H9 (cell line): ENCODE results near the gene ATG9B. TPM values are rescaled to one million over a fixed set of nuclear protein-coding genes. Genes with fewer than 3 reads are reported as not detected.

ENCODE experiments used
- DNase-seq: peaks from one replicate; pipeline ENCODE4 v3.0.0-alpha.2; 2017
- H2AFZ ChIP-seq: one replicate; pipeline ENCODE4 v1.6.1; 2013; ENCODE audit warnings: mild to moderate bottlenecking, low read length, control low read depth, moderate library complexity
- H2AK5ac ChIP-seq: 2 replicates; pipeline ENCODE4 v1.6.1; 2013; ENCODE audit warnings: low read length, control low read depth, mixed read lengths; ENCODE audit not compliant: insufficient read length
- H2BK120ac ChIP-seq: one replicate; pipeline ENCODE4 v1.6.1; 2013; ENCODE audit warnings: low read depth, mild to moderate bottlenecking, low read length, control low read depth, inconsistent platforms; ENCODE audit not compliant: poor library complexity, severe bottlenecking
- H2BK12ac ChIP-seq: 2 replicates; pipeline ENCODE4 v1.6.1; 2013; ENCODE audit warnings: low read length, control low read depth, mixed read lengths, low read depth; ENCODE audit not compliant: insufficient read length
- H2BK15ac ChIP-seq: 2 replicates; pipeline ENCODE4 v1.6.1; 2013; ENCODE audit warnings: low read depth, low read length, control low read depth
- H2BK20ac ChIP-seq: one replicate; pipeline ENCODE4 v1.6.1; 2013; ENCODE audit warnings: low read depth, mild to moderate bottlenecking, low read length, control low read depth, inconsistent platforms; ENCODE audit not compliant: poor library complexity, severe bottlenecking
- H2BK5ac ChIP-seq: 2 replicates; pipeline ENCODE4 v1.6.1; 2013; ENCODE audit warnings: low read length, control low read depth, mixed read lengths; ENCODE audit not compliant: insufficient read length
- H3K14ac ChIP-seq: 2 replicates; pipeline ENCODE4 v1.6.1; 2013; ENCODE audit warnings: low read length, control low read depth; ENCODE audit not compliant: insufficient read depth
- H3K18ac ChIP-seq: 2 replicates; pipeline ENCODE4 v1.6.1; 2013; ENCODE audit warnings: low read depth, mild to moderate bottlenecking, mixed read lengths, low read length, control low read depth; ENCODE audit not compliant: insufficient read length
- H3K23ac ChIP-seq: 2 replicates; pipeline ENCODE4 v1.6.1; 2013; ENCODE audit warnings: low read length, control low read depth, mixed read lengths, low read depth; ENCODE audit not compliant: insufficient read length
- H3K23me2 ChIP-seq: 2 replicates; pipeline ENCODE4 v1.6.1; 2013; ENCODE audit warnings: low read depth, mild to moderate bottlenecking, mixed read lengths, low read length, control low read depth; ENCODE audit not compliant: insufficient read length, poor library complexity, severe bottlenecking
- H3K27ac ChIP-seq: 2 replicates; pipeline ENCODE4 v1.5.1; 2013; ENCODE audit warnings: low read length, control low read depth, mixed read lengths, low read depth; ENCODE audit not compliant: insufficient read length
- H3K27me3 ChIP-seq: 2 replicates; pipeline ENCODE4 v1.6.1; 2013; ENCODE audit warnings: low read length, control low read depth, inconsistent platforms; ENCODE audit not compliant: insufficient read depth
- H3K4ac ChIP-seq: 2 replicates; pipeline ENCODE4 v1.6.1; 2013; ENCODE audit warnings: low read depth, mild to moderate bottlenecking, control low read depth, inconsistent platforms, low read length, moderate library complexity
- H3K4me1 ChIP-seq: 2 replicates; pipeline ENCODE4 v1.6.1; 2013; ENCODE audit warnings: low read length, control low read depth, inconsistent platforms; ENCODE audit not compliant: insufficient read depth
- H3K4me2 ChIP-seq: 2 replicates; pipeline ENCODE4 v1.6.1; 2013; ENCODE audit warnings: low read length, control low read depth, mixed read lengths; ENCODE audit not compliant: insufficient read length, insufficient read depth
- H3K56ac ChIP-seq: 2 replicates; pipeline ENCODE4 v1.6.1; 2013; ENCODE audit warnings: low read depth, mild to moderate bottlenecking, mixed read lengths, low read length, control low read depth; ENCODE audit not compliant: insufficient read length
- H3K79me1 ChIP-seq: 2 replicates; pipeline ENCODE4 v1.6.1; 2013; ENCODE audit warnings: low read depth, mild to moderate bottlenecking, moderate library complexity, low read length, control low read depth, inconsistent platforms; ENCODE audit not compliant: insufficient read depth, poor library complexity, severe bottlenecking
- H3K79me2 ChIP-seq: 2 replicates; pipeline ENCODE4 v1.6.1; 2013; ENCODE audit warnings: low read length, control low read depth, inconsistent platforms; ENCODE audit not compliant: insufficient read depth
- H3K9ac ChIP-seq: 2 replicates; pipeline ENCODE4 v1.6.1; 2013; ENCODE audit warnings: low read length, control low read depth, mixed read lengths; ENCODE audit not compliant: insufficient read length; ENCODE audit errors: extremely low read depth
- H3K9me3 ChIP-seq: one replicate; pipeline ENCODE4 v1.6.1; 2013; ENCODE audit warnings: low read depth, low read length, inconsistent platforms; ENCODE audit not compliant: control insufficient read depth
- H3T11ph ChIP-seq: one replicate; pipeline ENCODE4 v1.6.1; 2013; ENCODE audit warnings: mild to moderate bottlenecking, low read length, control low read depth, inconsistent platforms
- H4K20me1 ChIP-seq: one replicate; pipeline ENCODE4 v1.6.1; 2013; ENCODE audit not compliant: control insufficient read depth, insufficient read length, insufficient read depth
- H4K5ac ChIP-seq: 2 replicates; pipeline ENCODE4 v1.6.1; 2013; ENCODE audit warnings: low read depth, mild to moderate bottlenecking, mixed read lengths, low read length, control low read depth; ENCODE audit not compliant: insufficient read length
- H4K8ac ChIP-seq: replicated peaks from 2 replicates; pipeline ENCODE4 v1.6.1; 2013; ENCODE audit warnings: low read length, control low read depth, mixed read lengths, low read depth; ENCODE audit not compliant: insufficient read length
- H4K91ac ChIP-seq: 2 replicates; pipeline ENCODE4 v1.6.1; 2013; ENCODE audit warnings: low read depth, mild to moderate bottlenecking, moderate library complexity, mixed read lengths, low read length, control low read depth; ENCODE audit not compliant: insufficient read length
- H3K27ac Mint-ChIP-seq, 3 experiments: 2 replicates in 2 of 3; 3 replicates in 1 of 3; pipeline ENCODE4 v1.8.0; 2020 to 2021; ENCODE audit warnings: mixed read lengths in 3 of 3, mild to moderate bottlenecking in 1 of 3, moderate library complexity in 1 of 3
- H3K27me3 Mint-ChIP-seq: 2 replicates; pipeline ENCODE4 v1.8.0; 2021; ENCODE audit warnings: low read depth, mild to moderate bottlenecking, moderate library complexity, mixed read lengths
- H3K36me3 Mint-ChIP-seq, 3 experiments: 2 replicates in 2 of 3; 3 replicates in 1 of 3; pipeline ENCODE4 v1.8.0; 2020 to 2021; ENCODE audit warnings: low read depth in 3 of 3, mixed read lengths in 3 of 3; ENCODE audit not compliant: insufficient read depth in 1 of 3
- H3K4me1 Mint-ChIP-seq, 2 experiments: 2 replicates each; pipeline ENCODE4 v1.8.0; 2020; ENCODE audit warnings: mixed read lengths in 2 of 2
- H3K4me3 Mint-ChIP-seq, 2 experiments: 2 replicates in 1 of 2; 3 replicates in 1 of 2; pipeline ENCODE4 v1.8.0; 2020 to 2021; ENCODE audit warnings: mild to moderate bottlenecking in 2 of 2, mixed read lengths in 2 of 2, moderate library complexity in 1 of 2
- H3K9me3 Mint-ChIP-seq, 2 experiments: 2 replicates in 1 of 2; 3 replicates in 1 of 2; pipeline ENCODE4 v1.8.0; 2020; ENCODE audit warnings: mild to moderate bottlenecking in 2 of 2, mixed read lengths in 2 of 2, moderate library complexity in 1 of 2
- WGBS: extraction: QIAGEN DNeasy Blood & Tissue Kit; methylation state at CpG from one replicate; pipeline ENCODE4 v1.1.7; 2013; ENCODE audit warnings: missing lambda C conversion rate, low lambda C conversion rate, mixed read lengths; ENCODE audit not compliant: insufficient read length; ENCODE audit errors: extremely low coverage; 5-methylcytosine and 5-hydroxymethylcytosine counted together
- total RNA-seq: library from RNA; stranded (reverse); gene quantifications from 2 replicates; pipeline ENCODE4 v1.2.1, GENCODE V29; 2021
- TF ChIP-seq, protein P1 (sequence below): fragments of 200-600 bp; sonication (generic); conservative IDR thresholded peaks from 3 replicates; pipeline ENCODE4 v1.8.0; 2021; ENCODE audit warnings: antibody characterized with exemption, mild to moderate bottlenecking

Gene ATG9B
- total RNA-seq, 1 experiment from 2014 or later: 1.5 TPM

DNA sequence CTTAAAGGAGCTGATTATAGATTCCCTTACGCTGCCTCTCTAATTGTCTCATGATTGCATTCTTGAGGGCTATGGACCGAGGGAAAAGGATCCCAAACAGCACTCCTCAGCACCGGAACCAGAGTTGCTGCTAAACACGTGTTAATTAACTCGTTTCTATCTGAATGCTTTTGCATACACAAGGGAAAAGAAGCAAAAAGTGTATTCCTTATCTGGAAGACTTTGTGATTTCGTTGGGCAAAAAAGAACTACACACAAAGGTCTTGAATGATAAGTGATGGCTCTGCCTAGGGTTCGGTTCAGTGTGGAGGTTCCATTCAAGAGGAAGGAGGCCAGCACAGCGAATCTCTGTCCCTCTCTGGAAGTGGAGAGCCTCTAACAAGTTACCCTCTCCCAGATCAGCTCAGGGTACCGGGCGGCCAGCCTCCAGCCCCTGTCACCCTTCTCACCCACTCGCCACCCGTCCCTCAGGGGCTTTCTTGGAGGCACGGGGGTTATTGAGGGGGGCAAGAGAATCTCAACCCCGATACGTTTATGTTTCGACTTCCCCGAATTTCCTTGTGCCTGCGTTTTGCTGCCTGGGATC lies 34.6 kb upstream of the ATG9B start:
- Mint-ChIP-seq H3K36me3 (peaks cover 0 to 12% (median under 1%) of the 10 kb centered on the region in 3 experiments; a peak in 5 of 7 replicates), H3K9me3 (no peaks in the 10 kb centered on the region; a peak in 1 of 5 replicates), H3K4me1 (peaks cover 40 to 52% of the 10 kb centered on the region in 2 experiments), H3K27ac (peak overlapping the region in 2 of 3 experiments; percentile 82 to 93; a peak in 3 of 7 replicates), H3K27me3 (peaks cover 22% of the 10 kb centered on the region), H3K4me3 (peak overlapping the region; percentile 78 to 91)
- Histone ChIP-seq H3K79me2 (no peaks in the 10 kb centered on the region), H4K20me1 (no peaks in the 10 kb centered on the region), H3K9ac (peak overlapping the region; percentile 52), H3K27ac (no peak overlapping the region), H2BK120ac (no peak overlapping the region), H3K4me1 (peaks cover 8% of the 10 kb centered on the region), H2BK20ac (no peak overlapping the region), H2BK12ac (no peak overlapping the region), H3K79me1 (no peaks in the 10 kb centered on the region), H3K4ac (no peak overlapping the region), H4K91ac (no peak overlapping the region), H4K8ac (no peak overlapping the region), H4K5ac (no peak overlapping the region), H3K18ac (no peak overlapping the region), H3K56ac (no peak overlapping the region), H3K23ac (no peak overlapping the region), H3K14ac (0 out of 2 replicates have a peak overlapping the region, but pooled peaks have one; percentile 37), H3K23me2 (peaks cover 41% of the 10 kb centered on the region), H3K9me3 (no peaks in the 10 kb centered on the region), H2AK5ac (no peak overlapping the region), H3K27me3 (no peaks in the 10 kb centered on the region; the same call in 1 of the 2 replicates), H3K4me2 (peak overlapping the region; percentile 58), H2BK5ac (no peak overlapping the region), H2AFZ (no peak overlapping the region), H3T11ph (no peak overlapping the region), H2BK15ac (no peak overlapping the region)
- WGBS: no CpG with 5 or more reads among the region's 18 CpGs
- DNase-seq: peak; percentile 48
- TF ChIP-seq, protein P1, sequence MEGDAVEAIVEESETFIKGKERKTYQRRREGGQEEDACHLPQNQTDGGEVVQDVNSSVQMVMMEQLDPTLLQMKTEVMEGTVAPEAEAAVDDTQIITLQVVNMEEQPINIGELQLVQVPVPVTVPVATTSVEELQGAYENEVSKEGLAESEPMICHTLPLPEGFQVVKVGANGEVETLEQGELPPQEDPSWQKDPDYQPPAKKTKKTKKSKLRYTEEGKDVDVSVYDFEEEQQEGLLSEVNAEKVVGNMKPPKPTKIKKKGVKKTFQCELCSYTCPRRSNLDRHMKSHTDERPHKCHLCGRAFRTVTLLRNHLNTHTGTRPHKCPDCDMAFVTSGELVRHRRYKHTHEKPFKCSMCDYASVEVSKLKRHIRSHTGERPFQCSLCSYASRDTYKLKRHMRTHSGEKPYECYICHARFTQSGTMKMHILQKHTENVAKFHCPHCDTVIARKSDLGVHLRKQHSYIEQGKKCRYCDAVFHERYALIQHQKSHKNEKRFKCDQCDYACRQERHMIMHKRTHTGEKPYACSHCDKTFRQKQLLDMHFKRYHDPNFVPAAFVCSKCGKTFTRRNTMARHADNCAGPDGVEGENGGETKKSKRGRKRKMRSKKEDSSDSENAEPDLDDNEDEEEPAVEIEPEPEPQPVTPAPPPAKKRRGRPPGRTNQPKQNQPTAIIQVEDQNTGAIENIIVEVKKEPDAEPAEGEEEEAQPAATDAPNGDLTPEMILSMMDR: no peak
